HG03521 (cell line): Measurements from ENCODE around the gene TRAF4.

Experiments
- ATAC-seq: cut with Tn5 transposase; IDR thresholded peaks from one replicate; pipeline ENCODE4 v1.9.1; 2021; ENCODE audit warnings: mild to moderate bottlenecking, moderate library complexity; ENCODE audit not compliant: unreplicated experiment

TRAF4 gene, protein sequence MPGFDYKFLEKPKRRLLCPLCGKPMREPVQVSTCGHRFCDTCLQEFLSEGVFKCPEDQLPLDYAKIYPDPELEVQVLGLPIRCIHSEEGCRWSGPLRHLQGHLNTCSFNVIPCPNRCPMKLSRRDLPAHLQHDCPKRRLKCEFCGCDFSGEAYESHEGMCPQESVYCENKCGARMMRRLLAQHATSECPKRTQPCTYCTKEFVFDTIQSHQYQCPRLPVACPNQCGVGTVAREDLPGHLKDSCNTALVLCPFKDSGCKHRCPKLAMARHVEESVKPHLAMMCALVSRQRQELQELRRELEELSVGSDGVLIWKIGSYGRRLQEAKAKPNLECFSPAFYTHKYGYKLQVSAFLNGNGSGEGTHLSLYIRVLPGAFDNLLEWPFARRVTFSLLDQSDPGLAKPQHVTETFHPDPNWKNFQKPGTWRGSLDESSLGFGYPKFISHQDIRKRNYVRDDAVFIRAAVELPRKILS

DNA sequence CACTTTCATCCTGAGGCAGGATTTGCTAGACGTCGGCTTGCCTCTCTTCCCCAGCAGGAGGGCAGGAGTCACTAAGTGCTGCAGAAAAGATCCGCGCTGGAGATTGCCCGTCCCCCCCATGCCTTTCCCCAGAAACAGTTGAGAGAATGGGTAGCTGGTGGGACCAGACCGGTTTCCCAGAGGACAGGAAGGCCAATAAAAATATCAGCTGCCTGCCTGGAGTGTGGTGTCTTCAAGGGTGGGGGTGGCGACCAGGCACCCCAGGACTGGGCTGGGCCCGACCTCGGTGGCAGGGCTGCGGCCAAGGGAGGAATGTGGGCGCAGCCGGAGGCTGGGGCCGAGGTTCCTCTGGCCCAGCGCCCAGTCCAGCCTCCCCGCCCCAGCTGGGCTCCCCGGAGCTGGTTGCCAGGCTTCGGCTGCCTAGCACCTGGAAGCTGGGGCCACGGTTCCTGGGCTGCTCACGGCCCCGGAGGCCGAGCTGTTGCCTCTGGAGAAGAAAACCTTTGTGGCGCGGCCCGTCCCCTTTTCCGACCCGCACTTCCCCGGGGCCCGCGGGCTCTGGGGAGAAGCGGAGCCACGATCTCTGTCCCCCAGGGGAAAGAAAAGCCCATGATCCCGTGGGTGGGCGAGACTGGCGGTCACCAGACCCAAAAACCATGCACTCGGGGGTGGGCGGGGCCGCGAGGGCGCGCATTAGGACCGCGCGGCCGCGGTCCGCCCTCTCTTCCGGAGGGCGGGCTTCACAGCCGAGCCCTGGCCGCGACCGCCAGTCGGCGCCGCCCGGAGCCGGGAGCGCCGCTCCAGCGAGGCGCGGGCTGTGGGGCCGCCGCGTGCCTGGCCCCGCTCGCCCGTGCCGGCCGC lies at the start of gene TRAF4:
TSS of gene TRAF4 (plus strand) at position 769 of the 861 bp plus-strand sequence. CDS start 102 bp downstream, outside the sequence.
- peak; percentile 63 for ATAC-seq

DNA sequence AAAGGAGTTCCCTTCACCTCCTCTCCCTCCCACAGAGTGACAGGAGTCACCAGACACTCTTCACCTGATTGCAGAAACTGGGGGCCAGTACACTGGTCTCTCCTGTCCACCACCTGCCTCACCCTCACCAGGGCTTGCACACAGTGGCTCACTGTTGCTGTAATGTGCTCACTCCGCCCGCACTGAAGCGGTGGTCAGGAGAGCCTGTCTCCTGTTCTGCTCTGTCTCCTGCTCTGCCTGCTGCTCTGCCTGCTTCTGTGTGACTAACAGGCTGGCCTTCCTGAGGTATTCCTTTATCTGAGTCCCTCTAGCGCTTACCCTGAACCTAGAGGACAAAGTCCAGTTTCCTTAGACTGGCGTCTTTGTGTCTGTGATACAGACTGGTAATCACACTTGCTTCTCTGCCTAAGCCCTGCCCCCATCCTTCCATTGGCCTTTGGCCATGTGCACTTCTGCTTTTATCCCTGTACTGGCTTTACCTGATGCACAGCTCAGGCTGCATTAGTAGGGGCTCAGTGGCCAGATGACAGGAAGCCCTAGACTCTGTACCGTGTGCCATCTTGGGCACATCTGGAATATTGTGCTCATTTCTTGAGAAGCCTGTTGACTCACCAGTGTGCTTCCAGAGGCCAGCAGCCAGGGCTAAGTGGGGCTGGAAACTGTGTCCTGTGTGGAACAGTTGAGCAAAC lies 45.4 kb upstream of the TRAF4 start:
- no peak for ATAC-seq

DNA sequence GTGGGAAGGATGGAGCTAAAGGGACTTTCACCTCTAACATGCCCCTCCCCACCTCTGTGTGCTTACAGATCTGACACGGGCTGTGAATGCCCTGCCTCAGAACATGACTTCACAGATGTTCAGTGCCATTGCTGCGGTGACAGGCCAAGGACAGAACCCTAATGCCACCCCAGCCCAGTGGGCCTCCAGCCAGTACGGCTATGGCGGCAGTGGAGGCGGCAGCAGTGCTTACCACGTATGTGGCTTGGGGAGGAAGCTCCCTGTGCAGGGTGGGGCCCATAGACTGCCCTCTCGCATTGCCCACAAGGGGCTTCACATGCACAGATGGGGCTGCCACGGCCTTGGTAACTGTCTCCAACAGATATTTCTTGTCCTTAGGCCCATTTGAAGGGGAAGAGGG lies 43.5 kb upstream of the TRAF4 start:
- no peak for ATAC-seq

DNA sequence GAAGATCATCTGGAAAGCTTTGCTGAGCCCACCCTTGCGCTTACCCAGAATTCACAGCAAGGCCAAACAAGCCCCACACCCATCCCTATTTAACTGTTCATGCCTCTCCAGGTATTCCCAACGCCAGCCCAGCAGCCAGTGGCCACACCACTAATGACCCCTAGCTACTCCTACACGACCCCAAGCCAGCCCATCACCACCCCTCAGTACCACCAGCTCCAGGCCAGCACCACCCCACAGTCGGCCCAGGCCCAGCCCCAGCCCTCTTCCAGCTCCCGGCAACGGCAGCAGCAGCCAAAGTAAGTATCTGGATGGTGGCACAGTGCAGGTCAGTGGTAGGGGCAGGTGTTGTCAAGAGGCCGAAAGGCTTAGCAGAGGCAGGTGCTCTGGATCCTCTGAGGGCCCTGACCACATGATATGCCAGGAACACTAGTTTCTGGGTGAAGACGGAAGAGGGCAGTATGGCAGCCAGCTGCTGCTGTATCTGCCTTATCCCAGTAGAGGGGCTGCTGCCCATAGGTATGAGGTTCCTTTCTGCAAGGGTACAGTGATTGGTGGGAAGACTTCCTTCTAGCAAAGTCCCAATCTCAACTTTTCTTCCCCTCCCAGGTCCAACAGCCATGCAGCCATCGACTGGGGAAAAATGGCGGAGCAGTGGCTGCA lies 42.9 kb upstream of the TRAF4 start:
- ATAC-seq, result no peak

DNA sequence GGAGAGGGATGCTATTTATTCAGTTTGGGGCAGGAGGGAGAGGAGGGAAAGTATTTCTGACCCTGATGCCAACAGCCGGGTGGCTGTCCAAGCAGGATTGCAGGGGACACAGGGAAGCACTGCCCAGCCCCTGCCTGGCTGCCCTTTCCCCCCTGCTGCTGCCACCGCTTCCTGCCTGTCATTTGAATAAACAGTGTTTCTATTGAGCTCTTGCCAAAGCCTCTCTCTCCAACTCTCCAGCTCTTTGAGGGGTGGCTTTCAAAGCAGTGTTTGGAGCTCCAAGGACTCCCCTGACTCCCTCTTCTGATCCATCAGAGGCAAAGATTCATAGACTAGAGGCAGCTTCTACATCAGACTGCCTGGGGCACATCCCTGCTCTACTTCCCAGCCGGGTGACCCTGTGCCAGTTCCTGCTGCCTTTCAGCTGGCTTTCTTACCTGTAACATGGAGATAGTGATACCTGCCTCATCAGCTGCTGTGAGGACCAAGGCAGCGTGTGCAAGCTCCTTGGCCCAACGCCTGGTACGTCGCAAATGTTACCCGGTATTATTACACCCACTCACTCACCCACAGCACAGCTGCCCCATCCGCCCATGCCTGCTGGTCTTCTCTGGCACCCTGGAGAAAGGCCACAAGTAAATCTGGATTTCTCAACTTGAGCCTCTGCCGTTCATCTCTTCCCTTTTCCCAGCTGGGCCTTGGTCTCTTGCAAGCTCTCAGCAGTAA lies 41.6 kb upstream of the TRAF4 start:
- ATAC-seq, result no peak

DNA sequence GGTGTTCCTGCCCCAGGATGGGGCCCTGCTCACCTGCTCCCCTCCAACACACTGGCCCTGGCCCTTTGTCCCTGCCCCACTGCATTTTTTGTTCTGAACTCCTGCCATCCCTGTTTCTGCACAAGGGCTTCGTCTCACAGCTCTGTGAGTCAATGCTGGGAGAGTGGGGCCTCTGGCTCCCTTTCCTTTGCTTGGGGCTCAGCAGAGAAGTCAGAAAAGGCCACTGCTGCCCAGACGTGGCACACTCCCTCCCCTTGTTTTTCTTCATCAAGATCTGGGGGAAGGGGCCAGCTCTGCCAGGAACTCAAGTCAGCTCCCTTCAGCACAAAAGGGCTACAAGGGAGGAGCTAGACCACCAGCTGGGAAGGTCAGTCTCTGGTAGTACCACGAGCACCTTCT lies 41.1 kb upstream of the TRAF4 start:
- no peak for ATAC-seq

DNA sequence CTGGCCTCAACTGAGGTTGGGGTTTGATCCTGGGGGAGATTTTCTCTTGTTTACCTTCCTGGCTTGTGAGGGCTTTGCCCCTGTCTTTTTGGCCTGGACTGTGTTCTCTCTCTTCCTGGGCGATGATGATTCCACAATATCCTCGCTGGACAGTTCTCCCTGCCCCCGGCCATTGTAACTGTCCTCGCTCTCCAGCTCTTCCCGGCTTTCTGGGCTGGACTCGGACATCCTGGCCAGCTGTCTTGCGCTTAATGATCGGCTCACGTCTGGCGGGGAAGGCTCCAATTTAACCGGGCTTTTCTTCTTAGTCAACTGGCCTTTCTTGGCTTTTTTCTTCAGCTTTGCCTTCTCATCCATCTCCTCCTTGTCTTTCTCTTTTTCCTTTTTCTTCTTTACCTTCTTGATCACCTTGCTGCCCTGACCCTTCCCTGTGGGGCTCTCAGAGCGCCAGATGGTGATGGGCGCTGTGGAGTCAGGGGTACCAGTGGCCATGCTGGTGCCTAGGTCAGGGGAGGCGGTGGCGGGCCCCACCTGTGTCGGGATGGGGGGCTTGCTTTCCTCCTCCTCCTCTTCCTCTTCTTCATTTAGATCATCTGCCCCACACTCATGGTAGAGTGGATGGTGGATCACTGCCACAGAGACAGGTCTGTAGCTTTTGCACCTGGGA lies 40.1 kb upstream of the TRAF4 start:
- no peak for ATAC-seq

DNA sequence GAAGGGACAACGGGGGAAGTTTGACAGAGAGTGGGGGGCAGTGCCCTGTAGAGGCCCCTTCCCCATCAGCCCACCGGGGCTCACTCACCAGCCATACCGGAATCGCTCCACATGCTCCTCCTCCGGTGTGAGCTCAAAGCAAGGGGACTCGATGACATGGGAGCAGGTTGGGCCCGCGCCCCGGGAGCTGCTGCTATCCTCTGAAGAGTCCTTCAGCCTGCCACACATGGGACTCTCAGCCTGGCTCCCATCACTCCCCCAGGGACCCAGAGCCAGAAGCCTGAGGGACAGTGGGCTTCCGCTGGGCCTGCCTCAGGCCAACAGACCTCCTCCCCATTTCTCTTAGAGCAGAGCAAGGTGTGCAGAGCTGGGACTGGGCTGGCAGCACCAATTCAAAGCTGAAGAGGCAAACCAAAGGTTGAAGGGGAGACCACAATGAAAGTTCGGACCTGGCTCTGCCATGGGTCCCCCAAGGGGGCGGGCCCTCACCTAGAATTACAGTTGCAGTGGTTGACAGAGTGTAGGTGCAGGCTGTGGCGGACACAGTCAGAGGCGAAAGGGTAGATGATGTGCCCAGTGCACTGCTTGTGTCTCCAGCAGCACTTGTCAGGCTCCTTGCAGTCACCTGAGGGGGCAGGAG lies 39.5 kb upstream of the TRAF4 start:
- no peak for ATAC-seq

DNA sequence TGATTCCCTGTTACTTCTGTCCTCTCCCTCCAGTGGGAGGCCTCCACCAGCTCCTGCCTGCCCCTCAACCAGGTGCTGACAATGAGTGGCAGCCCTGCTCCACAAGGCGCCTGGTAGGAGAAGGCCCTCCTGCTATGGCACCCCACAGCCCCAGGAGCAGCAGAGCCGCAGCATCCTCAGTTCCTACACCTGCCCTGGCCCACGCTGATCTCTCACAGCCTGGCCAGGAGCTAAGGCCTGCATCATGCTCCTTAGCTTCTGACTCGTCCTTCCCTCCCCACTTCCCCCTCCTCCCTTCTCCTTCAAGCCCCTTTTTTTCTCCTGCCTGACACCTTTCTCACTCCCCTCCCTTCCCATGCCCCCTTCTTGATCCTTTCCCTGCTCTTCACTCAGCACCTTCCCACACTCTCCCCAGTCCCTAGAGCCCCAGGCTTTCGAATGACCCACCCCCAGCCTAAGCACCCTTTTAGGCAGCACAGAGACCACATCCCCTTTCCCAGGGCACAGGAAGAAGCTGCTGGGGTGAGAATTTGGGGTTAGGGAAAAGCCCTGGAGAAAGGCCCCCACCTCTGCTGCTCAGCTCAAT lies 38.6 kb upstream of the TRAF4 start:
- no peak for ATAC-seq

DNA sequence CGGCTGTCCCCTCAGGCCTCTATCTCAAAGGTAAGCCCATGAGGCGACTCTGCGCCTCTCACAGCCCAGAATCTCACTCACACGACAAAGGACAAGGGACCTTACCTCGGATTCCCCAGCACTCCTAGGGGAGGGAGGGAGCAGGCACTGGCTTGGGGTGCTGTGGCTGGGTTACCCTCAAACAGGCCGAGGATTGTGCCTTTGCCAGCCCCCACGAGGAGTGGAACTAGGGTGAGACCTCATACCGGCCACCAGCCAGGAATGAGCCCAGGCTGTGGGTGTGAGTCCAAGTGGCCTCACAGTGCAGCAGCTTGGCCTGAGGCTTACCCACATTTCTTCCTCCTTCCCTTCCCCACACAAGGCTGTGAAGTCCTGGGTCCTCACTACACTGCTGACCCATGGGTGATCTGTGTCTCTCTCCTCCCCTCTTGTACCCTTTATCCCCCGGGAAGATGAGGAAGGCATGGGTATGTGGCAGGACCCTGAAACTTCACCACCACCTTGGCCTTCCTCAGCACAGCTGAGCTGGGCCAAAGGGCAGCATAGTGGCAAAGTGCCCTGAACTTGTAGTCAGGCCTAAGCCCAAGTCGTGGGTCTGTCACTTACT lies 38.0 kb upstream of the TRAF4 start:
- no peak for ATAC-seq

DNA sequence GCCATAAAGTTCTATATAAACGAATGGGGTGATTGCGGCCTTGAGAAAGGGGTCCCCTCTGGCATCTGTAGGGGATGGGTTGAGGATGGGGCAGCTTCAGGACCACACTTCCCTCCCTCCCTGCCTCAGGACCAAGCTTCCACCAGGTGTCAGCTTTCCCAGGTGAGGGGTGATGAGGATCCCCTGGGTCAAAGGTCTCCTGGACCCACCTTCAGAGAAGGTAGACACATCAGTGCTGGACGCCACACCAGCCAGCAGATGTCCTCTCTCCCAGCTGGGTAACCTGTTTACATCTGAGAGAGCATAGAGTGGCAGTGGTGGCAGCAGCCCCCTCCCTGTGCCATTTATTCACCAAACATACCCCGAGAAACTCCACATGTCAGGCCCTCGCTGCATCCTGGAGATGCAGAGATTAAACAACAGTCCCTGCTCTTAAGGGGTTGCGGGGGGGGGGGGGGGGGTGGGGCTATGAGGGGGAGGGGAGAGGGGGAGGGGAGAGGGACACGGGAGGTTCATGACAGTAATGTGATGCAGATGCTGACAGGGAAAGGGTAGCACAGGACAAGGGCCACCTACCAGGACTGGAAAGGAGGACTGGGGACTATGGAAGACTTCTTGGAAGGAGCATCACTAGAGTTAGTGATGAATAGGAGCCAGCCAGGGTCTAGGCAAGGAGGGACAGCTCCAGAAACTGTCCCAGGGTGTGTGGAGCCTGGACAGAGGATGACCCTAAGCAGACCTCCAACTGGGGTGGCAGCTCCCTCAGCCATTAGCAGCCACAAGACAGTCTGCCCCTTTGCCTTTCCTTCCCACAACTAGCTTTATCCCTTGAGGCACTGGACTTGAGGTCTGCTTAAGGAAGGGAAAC lies 37.1 kb upstream of the TRAF4 start:
- ATAC-seq, result no peak

DNA sequence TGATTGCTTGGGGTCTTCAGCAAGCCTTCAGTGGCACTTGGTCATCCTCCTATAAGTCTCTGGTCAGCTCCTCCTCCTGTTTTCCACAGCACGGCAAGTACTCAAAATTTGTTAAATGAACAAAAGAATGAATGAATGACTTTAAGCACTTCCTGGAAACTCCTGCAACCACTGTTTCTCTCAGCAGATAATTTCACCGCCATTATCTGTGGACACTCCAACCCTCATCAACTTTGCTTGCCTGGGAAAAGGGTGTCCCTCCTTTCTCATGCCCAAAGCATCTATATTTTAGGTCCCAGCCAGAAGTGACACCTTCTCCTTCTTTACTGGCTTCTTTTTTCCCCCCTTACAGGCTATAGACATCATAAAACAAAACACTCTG lies 36.5 kb upstream of the TRAF4 start:
- no peak for ATAC-seq

DNA sequence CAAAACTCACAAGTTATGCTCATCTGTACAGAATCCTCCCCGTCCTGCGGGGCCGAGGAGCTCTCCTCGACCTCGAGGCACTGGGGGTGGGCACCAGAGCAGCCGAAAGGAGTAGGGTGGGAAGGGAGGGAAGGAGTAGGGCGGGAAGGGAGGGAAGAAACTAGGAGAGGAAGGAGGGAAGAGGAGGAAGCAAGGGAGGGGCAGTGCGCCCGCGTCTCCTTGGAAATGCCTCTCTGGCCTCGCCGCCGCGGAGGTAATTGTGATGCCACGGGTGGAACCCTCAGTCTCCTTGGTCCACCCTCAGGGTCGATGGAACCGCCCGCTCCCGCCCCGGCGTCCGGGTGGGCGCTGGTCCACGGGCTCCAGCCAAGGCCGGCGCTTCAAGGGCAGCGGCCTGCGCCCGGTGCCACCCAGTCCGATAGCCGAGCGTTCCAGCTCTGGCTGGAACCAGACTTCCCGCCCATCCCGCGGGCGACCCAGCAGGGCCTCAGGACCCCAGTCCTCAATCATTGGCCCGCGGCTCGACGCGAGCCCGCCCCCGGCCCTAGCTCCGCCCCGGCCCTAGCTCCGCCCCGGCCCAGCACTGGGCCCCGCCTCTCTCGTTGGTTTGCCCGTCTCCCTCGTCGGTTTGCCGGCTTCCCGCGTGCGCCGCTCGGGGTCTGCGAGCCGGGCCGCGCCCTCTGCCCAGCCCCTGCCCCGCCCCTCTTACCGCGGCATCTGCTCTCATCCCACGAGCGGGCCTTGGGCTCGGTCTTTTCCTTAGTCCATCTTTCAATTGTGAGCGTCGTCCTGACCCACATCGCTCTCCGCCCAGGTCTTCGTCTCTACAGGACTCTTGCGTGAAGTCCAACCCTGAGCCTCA lies 32.7 kb upstream of the TRAF4 start:
- peak; percentile 75 for ATAC-seq

DNA sequence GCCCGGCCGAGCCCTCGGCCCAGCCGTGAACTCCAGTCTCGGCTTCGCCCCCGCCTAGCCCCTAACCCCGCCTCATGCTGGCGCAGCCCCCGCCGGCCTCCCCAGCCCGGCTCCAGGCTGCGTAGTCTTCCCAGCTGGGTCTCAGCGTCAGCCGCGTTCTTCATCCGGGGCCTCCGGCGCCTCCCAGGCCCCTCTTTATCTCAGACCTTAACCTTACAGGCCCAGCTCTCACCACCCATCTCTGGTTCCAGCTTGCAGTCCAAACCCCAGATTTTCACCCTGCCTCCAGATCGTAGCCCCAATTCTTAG lies 32.1 kb upstream of the TRAF4 start, which contains the start of gene PROCA1:
TSS of gene PROCA1 (minus strand) at position 166 of the 309 bp plus-strand sequence. CDS start 228 bp downstream, outside the sequence.
- ATAC-seq, result peak; percentile 13

DNA sequence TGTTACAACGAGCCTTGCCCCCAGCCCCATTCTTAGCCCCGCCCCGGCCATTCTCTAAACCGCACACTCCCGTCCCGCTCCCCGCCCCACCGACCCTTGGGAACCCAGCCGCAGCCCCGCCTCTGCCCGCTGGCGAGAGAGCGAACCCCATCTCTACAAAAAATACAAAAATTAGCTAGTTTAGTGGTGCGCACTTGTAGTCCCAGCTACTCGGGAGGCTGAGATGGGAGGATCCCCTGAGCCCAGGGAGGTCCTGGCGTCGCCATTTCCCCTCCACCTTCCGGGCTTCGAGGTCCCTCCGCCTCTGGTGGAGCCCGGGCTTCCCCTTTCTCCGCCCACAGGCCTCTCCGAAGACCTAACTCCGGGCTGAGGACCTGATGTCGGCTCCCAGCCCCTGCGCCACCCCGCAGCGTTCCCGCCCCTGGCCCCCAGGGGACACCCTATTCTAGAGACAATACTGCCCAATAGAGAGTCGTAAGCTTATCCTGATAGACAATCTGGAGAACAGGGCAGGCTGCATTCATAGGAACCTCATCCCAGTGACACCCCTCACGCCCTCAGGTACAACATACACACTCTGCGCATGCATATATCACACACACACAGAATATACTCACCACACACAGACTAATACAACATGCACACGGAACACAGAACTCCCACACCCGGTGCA lies 31.6 kb upstream of the TRAF4 start:
- no peak for ATAC-seq
